Inflammatory macrophage (primary cell): ENCODE data around the gene FCHSD2.

Experiments
- DNase-seq, 2 donors: peaks; one replicate each; pipeline ENCODE4 v3.0.0-alpha.2; 2020 to 2022
- total RNA-seq, 18 experiments: gene quantifications; one replicate each; lab custom pipeline; 2026; ENCODE audit warnings: mixed read lengths in 6 of 18, inconsistent platforms in 2 of 18; lab: John Stamatoyannopoulos, UW

FCHSD2 gene
- 13.3 to 74.2 (median 36.7) reads per million in 18 experiments for total RNA-seq

DNA sequence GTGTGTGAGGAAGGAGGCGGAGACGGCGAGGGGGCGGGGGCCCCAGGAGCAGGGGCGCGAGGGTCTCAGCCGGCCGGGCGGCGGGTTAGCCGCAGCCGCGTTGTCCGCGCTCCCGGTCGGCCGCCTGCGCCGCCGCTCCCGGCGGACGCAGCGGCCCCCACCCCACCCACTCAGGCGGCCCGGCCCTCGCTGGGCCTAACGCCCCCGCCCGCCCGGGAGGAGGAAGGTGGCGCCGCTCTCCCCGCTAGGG, at the start of gene FCHSD2:
Gene FCHSD2, minus strand, starts transcription at position 191 of the 250 bp plus-strand sequence. CDS start 441 bp downstream, outside the sequence.
- DNase-seq: peak in 1 of 2 donors; percentile 86

DNA sequence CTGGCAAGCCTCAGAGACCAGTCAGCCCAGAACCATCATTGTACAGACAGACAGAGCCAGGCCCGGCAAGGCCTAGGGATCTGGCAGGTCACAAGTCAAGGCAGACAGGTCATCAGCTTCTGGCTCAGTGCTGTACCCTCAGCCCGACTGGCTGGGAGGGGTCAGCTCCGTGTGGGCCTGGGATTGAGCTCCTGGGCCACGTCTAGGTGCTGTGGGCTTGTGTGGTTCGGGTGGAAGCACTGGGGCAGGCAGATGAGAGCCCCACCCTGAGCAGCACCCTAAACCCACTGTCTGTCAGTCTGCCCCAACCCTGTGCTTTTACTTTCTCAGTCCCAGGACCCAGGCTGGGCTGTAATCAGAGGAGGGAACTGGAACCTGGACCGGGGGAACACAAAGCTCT, 49.0 kb upstream of the FCHSD2 start:
- no peak for DNase-seq

DNA sequence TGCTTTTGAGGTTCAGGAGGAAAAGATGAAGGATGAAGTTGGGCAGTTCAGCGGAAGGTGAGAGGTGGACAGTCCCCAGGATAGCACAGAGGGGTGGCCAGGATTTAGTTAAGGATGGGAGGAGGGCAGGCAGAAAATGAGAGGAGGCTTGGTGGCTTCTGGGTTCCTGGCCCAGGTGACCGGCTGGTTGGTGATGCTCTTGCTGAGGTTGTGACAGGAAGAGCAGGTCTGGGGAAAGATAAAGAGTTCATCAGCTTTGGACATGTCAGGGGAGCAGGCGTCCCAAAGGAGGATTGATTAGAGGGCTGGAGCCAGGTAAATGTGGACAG, 48.4 kb upstream of the FCHSD2 start:
- DNase-seq: no peak

DNA sequence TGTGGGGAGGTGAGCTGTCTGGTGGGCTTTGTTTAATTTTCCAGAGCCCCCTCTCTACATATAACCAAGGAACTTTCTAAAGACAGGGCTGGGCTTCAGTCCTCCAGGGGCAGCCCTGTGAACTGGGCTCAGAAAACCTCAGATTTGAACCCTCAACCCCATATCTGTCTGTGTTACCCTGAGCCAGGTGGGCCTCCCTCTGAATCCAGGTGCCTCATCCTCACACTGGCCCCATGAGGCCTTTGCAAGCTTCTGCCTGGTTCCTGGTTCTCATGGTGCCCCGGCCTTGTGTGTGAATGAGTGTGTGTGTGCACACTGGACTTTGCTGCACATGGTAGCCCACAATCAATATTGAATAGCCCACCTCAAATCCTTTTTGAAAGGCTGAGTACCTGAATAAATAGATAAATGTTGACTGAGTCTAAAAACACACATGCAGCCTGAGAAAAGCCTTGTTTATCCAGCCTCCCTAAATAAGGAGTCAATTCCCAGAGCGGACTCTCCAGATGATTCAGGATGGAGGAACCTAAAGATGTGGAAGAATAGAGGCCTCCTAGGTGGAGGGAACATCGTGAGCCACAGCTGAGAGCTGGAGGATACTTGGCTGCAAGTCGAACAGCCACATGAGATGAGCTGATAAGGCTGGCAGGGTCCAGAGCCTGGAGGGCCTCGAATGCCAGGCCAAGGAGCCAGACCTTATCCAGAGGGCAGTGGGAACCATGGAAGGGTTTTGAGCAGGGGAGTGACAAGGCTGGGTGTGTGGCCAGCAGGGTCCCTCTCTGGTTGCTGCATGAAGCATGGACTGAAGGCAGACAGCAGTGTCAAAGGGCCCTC, 47.8 kb upstream of the FCHSD2 start:
- DNase-seq: no peak

DNA sequence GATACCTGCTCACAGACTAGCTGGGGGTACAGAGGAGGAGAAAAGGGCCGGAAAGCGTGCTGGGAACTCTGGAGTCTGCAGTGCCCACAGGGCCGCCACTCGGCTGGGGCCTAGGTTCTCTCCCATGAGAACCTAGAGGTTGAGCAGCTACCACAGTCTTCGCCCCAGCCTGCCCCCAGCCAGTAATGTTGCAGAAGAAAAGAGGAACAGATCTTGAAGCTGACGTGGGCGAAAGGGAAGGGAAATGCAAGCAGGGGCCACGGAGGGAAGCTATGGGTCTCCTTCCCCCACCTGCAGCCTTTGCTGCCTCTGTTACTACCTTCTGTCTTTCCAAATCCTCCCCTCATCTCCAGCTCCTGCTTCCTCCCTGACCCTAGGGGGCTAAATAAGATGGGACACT, 47.2 kb upstream of the FCHSD2 start:
- peak; percentile 82 to 85 for DNase-seq

DNA sequence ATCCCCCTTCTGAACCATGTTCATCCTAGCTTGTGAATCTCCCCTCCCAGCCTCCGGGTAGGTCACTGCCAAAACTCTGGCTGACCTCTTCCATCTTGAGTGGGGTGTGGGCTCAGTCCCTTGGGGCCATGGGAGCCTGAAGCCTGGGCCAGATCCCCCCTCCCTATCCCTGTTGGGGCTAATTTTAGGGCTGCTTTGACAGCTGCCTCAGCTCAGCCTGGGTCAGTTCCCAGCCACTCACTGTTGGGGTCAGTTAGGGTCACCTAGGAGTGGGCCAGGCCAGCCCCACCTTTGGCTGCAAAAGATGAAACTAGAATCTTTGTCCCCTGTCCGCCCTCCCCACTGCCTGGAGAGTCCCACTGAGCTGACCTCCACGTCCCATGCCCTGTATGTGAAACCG, 46.2 kb upstream of the FCHSD2 start:
- DNase-seq: no peak

DNA sequence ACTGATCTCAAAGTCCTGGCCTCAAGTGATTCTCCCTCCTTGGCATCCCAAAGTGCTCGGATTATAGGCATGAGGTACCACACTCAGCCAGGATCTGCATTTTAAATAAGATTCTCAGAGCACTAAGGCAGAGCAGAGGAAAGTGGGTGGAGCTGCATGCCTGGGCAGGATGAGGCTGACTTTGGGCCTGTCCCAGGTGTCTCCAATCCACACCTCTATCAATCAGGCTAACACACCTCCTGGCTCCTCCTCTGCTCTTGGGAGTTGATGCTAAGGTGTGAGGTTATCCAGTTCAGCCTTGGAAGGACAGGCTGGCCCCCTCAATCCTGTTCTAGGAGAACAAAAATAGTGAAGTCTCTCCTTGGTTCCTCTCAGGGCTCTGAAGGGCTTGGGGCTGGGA, 45.7 kb upstream of the FCHSD2 start:
- DNase-seq: no peak

DNA sequence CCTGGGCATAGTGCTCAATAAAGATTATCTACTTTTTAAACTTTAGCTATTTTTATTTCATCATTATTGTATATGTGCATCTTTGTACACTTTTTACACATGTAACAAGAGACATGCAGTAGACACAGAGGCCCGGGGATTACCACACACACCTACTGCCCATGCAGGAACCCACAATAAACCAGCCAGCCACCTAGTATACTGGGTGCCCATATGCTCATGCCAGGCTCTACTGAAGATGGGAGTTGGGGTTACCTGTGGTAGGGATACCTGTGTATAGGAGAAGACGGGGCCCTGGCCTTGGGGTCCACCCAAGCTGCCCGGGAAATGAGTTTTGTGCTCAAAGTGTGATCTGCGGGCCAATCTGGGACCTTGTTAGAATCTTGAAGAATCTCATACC, 44.8 kb upstream of the FCHSD2 start:
- DNase-seq: no peak

DNA sequence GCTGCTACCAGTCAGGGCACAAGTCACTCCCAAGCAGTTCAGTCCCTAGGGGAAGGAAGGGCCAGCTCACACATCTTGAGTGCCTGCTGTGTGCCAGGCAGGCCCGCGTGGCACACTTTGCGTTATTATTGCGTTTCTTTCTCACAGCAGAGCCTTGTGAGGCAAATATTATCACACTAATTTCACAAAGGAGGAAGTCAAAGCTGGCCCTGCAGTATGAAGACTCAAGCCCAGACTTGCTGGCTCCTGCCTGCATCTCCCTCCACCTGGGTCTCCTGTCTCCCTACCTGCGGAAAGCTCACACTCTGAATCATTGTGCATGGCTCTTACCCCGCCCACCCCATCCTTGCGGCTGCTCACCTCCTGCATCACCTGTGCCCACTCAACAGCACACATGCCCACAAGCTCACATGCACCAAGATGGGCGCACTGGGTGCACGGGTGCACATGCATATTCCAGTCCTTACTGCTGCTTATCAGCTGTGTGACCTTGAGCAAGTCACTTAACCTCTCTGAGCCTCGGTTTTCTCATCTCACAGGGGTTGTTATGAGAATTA, 44.3 kb upstream of the FCHSD2 start:
- peak; percentile 64 to 69 for DNase-seq

DNA sequence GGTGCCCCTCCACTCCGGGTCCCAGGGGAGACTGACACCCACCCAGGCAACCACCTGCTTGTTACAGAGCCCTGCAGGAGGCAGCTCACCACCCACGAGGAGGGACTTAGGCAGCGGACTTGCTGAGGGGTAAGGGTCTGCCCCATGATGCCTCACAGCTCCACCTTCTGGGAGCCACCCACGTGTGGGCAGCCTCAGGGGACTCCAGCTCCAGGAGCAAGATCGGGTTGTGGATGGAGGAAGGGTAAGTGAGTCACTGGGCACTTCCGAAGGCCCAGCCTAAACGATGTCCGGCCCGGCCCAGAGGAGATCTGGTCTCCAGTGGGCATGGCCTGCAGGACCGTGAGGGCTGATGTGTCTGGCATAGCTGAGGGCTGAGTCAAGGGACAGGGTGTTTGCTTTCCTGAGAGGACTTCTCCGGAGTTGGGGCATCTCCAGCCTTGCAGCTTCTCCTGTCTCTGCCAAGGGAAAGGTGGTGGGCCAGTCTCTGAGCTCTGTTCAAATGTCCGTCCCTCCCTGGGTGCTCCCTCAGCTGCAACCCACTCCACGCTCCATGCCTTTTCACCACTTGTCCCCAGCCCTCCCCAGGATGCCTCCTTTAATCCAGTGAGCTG, 43.7 kb upstream of the FCHSD2 start:
- no peak for DNase-seq

DNA sequence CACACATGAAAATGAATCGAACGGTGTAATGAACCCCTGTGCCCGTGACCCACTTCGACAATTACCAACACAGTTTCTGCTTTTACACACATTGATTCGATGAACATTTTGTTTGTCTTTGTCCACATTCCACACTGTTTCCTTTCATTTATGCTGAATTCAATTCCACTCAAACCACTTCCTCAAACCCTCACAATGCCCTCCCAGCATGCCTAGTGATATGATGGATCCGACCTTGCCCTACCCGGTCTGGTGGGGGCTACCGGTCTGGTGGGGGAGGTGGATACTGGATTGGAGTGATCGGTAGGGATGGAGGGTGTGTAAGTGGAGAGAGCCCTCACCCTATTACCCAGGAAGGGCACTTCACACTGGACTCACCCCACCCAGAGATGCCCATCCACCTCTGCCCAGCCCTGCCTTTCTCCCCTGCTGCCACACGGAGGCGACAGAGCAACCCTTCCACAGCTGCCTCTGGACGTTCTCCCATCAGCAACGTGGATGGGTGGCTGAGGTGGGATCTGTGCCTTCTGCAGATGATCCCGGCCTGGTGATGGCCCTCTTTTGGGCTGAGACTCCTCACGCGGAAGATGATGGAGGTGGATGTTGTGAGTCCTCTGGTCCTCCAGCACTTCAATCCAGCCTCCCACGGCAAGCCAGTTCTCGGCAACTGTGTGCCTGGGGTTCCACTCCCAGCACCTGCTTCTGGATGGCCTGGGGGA, 43.0 kb upstream of the FCHSD2 start:
- peak; percentile 72 to 73 for DNase-seq

DNA sequence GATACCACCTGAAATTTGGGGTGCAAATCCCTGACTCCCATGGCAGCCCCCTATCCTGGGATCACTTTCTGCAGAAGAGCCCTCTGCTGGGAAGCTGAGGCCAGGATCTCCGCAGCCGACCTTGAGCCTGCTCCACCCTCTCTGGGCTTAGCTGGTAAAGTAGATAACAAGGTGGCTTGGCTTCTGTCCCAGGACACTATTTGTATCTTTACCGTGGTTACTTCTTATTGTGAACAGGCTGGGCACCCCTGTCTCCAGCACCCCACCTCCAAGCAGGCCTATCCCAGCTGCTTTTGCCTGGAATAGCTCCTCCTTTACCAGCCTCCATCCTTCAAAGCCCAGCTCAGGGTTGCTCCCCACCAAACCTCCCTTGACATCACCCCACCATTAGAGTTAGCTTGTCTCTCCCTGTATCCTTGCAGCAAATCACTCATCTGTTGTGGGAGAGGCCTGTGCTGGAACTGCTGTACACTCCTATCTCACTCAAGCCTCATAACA, 40.8 kb upstream of the FCHSD2 start:
- no peak for DNase-seq

DNA sequence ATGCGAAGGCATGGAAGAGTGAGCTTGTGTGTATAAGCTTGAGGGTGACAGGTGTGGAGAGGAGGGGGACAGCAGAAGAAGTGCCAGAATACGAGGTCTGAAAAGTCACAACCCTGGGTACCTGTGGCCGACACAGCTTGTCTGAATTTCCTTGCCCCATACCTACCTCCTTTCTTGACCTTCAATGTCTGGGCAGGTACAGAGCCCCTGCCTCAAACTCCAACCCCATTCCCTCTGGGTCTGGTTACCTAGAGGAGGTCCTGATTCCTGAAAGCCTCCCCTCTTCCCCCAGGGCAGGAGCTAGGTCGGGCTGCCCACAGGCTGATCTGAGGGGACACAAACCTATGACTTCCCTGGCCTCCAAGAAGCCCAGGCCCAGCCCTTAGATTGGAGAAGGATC, 36.6 kb upstream of the FCHSD2 start:
- no peak for DNase-seq

DNA sequence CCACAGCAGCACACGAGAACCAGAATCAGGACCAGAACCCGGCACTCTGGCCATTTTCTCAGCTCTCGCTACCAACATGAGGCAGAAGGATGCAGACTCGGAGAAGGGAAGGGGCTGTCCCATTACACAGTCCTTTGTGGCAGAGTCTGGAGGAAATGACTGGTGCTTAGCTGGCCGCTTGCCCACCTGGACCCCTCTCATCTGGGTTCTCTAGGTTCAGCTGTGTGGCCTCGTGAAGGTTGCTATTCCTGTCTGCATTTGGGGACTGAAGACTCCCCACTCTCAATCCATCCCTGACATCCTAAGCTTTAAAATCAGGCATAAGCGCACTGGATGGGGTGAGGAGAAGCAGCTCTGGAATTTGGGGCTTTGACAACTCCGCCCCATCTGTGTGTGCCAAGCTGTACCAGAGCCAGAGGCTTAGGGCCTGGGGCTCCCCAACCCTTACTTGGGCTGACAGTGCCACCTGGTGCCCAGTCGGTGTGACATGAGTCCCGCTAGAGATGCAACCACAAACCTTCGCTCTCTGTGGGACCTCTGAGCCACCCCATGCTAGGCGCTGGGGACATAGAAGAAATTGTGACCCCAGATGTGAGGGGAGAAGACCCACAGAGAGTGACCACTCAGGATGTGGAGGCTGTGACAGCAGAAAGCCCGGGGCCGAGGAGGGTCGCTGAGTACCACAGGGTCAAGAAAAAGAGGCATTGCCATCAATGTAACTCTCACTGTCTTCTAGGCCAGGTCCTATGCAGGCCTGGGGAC, 35.8 kb upstream of the FCHSD2 start:
- peak; percentile 81 to 83 for DNase-seq

DNA sequence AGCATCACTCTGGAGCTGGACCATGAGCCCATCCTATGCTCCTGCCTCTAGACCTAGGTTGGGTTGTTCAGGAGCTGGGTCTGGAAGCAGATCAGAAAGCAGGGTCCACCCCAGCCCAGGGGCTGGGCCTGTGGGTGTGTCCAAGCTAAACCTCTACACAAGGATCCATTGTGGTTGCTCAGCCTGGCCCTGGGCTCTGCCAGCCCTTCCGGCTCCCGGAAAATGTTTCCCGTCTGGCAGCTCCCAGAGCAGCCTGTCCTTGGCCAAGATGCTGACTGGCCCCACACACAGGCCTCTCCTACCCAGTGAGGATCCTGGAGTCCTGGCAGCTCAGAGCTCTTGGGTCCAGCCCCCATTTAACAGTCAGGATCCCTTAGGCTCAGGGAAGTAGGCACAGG, 35.3 kb upstream of the FCHSD2 start:
- DNase-seq: no peak

DNA sequence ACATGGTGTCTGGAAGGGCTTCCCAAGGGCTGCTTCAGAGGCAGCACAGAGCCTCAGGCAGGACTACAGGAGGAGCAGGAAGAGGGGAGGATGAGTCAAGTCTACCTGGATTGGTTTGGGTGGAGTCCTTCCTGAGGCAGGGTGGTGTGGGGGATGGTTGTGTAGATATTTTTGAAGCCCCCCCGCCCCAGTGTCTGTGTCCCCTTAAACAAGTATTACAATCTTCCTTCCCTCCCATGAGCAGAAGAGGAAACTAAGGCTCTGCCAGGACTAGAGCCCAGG, 34.7 kb upstream of the FCHSD2 start:
- DNase-seq: no peak

DNA sequence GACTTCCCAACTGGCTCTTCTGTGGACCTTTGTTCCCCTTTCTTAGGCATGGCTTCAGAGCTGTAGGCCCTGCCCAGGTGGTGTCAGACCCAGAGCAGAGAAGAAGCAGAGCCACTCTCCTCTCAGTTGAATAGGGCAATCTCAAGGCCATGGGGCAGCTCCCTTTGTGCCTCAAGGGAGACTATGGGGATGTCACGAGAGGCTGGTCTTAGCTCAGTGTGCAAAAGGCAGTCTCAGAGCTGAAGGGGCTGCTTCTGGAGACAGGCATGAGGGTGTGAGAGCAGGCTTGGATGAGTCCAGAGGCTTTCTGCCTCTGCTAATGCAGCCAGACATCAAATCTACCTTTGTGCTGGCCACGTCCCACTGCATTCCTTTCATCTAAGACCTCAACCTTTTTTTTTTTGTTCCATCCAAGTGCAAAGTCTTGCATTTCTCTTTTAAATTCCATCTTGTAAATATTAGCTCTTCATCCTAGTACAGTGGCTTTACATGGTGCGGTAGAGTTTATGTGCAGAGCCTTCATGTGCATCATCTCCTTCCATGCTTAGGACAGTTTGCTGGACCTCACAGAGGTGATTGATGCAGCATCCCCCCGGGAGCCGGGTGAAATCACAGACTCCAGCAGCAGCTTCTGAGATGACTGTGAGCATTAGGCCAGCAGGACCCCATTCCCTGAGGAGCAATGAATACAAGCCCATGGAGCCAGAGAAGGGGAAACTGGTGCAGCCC, 34.2 kb upstream of the FCHSD2 start:
- peak in 1 of 2 donors; percentile 42 for DNase-seq

DNA sequence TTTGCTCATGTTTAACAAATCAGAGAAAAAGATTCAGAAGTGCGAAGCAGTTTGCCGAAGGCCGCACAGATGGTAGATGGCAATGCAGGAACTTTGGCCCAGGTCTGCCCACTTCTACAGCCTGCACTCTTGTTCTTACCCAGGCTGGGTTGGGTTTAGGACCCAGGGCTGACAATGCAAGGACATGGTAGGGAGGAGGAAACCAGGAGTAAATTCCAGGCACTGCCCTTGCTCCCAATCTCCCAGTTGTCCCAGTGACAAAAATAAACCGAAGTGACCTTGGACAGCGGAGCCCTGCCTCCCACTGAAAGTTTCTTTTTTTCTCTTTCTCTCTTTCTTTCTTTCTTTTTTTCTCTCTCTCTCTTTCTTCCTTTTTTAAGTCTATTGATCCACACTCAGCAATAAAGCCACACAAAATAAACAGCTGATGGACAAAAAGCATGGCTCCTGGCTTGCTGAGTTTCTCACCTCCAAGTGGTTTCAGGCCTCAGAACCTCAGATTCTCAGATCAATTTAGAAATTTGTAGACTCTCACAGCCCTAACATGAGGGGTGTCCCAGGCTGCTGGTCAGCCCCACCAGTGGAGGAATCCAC, 33.5 kb upstream of the FCHSD2 start:
- DNase-seq: no peak

DNA sequence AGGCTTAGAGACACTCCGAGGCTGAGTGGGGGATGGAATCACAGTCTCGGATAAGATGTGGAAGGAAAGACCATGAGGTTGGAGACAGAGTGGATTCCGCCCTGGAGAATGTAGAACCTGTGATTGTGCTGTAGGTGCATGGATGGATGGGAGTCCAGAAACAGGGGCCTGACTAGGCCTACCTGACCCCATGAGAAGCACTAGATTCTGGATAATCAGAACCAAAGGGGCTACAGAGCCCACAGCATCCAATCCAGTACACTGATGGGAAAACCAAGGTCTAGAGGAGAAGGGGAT, 32.3 kb upstream of the FCHSD2 start:
- no peak for DNase-seq

DNA sequence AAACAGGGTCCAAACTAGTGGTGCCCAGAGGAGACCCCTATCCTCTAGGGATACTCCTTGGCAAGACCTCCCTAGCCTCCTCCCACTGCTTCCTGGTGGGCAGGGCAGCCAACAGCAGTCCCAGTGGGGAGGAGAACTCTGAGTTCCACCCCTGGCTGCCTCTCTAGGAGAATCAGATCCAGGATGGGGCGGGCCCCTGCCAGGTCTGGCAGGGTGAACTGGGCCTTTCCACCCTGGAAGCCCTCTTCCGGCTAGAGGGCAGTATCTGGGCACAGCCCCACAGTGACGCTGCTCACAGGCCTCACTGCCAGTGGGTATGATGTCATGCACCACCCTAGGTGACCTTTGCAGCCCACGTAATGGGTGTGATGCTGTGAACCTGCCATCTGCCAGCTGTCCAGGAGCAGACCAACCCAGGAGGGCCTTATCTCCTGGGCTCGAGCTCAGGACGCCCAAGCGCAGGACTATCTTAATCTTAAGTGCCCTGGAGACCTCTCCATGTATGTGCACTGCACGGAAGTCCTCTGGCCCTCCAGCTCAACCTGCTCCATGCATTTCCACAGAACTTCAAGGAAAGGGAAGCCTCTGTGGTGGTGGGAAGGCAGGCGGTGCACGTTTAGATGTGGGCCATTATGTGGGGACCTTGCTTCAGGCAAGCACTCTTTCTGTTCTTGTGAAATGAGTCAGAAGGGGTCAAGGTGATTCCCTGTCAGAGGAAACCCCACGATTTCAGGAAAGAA, 31.8 kb upstream of the FCHSD2 start:
- DNase-seq: no peak

DNA sequence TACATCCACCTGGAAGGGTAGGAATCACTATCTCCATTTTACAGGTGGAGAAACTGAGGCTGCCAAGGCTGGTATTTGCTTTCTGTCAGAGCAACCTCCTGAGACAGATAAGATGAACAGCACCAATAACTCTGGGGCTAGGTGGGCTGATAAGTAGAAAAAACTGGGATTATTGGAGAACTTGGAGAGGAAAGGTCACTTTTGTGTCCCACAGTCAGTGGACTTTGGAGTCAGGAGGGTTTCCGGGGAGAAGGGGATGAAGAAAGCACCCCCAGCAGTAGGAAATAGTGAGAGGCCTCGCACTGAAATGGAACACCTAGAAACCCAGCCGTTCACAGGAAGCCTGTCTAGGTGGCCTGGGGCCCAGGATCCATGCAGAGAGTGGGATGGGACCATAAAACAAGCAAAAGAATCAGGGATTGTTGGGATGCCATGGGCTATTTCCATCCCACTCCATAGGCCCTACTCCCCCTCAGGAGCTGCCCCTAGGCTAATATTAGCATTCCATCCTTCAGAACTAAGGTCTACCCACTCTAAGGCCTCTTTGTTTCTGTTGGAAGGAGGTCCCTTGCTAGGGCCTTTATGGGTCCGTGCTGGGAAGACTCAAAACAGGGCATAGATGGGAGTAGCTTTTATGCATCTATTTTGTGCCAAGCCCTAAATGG, 31.0 kb upstream of the FCHSD2 start:
- no peak for DNase-seq
